Measurements from ENCODE around the gene GAB1. TPM values are rescaled to one million over a fixed set of nuclear protein-coding genes. Genes with fewer than 3 reads are reported as not detected.

Gene GAB1
- total and polyA plus RNA-seq, 2 of the 13 experiments (the other 11 are each of a cell fraction or from before 2014, with no cell fraction given), result 8.7 to 14.7 TPM

DNA sequence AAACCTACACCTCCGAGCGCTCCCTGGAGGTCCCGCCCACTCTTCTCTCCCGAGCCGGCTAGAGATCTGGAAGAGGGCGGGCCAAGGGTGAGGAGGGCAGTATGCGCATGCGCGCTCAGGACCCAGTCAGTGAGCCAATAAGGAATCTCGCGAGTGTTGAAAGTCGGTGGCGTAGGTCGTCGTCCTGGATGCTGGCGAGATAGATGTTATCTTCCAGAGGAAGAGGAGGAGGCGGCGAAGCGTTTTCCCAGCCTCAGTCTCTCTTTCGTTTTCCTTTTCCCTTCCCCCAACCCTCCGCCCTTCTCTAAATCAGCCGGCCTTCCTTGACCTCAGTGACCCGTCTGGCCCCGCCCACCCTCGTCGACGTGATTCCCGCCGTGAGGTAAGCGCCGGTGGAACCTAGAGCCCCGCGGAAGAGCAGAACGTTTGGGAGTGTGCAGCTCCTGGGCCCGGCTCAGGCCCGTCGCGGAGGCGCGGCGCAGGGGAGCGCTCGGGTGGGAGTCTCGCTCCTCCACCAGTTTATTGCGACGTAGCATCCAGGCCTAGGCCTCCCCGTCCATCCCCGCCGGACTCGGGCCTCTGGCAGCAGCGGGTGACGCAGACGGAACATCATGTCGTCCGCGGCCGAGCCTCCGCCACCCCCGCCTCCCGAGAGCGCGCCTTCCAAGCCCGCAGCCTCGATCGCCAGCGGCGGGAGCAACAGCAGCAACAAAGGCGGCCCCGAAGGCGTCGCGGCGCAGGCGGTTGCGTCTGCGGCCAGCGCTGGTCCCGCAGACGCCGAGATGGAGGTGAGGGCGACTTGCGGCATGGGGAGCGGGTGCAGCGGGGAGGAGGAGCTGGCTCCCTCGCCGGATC is 176.9 kb downstream of the GAB1 start, which contains the start of gene SMARCA5 (continued):
- no peak for TF ChIP-seq ZBTB33 (CRISPR knock-in tag; IDR thresholded peaks at IDR 0.05)
- TF ChIP-seq BORCS8-MEF2B (CRISPR knock-in tag; IDR thresholded peaks at IDR 0.05), result peak; percentile 63
- peak; percentile 26; the same call in 1 of the 2 replicates for TF ChIP-seq MXD3 (CRISPR knock-in tag; IDR thresholded peaks at IDR 0.05)
- TF ChIP-seq ZSCAN31 (CRISPR knock-in tag; IDR thresholded peaks at IDR 0.05; ENCODE audit: low read depth), result peak; percentile 84; the same call in 1 of the 2 replicates
- no peak for TF ChIP-seq ZNF678 (CRISPR knock-in tag; IDR thresholded peaks at IDR 0.05)
- TF ChIP-seq SKI (IDR thresholded peaks at IDR 0.05; ENCODE audit: partially characterized antibody), result no peak
- TF ChIP-seq ZNF142 (CRISPR knock-in tag; IDR thresholded peaks at IDR 0.05), result no peak
- no peak; the same call in 1 of the 2 replicates for TF ChIP-seq TOE1 (CRISPR knock-in tag; IDR thresholded peaks at IDR 0.05)
- TF ChIP-seq ZBTB49 (CRISPR knock-in tag; IDR thresholded peaks at IDR 0.05; ENCODE audit: borderline replicate concordance), result no peak
- TF ChIP-seq, protein P1, sequence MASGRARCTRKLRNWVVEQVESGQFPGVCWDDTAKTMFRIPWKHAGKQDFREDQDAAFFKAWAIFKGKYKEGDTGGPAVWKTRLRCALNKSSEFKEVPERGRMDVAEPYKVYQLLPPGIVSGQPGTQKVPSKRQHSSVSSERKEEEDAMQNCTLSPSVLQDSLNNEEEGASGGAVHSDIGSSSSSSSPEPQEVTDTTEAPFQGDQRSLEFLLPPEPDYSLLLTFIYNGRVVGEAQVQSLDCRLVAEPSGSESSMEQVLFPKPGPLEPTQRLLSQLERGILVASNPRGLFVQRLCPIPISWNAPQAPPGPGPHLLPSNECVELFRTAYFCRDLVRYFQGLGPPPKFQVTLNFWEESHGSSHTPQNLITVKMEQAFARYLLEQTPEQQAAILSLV (CRISPR knock-in tag; IDR thresholded peaks at IDR 0.05; ENCODE audit: borderline replicate concordance), result peak; percentile 44; the same call in 1 of the 2 replicates
- TF ChIP-seq HDAC1 (CRISPR knock-in tag; IDR thresholded peaks at IDR 0.05), result peak; percentile 89
- no peak for TF ChIP-seq ZNF773 (CRISPR knock-in tag; IDR thresholded peaks at IDR 0.05; ENCODE audit: borderline replicate concordance)
- TF ChIP-seq, protein P2, sequence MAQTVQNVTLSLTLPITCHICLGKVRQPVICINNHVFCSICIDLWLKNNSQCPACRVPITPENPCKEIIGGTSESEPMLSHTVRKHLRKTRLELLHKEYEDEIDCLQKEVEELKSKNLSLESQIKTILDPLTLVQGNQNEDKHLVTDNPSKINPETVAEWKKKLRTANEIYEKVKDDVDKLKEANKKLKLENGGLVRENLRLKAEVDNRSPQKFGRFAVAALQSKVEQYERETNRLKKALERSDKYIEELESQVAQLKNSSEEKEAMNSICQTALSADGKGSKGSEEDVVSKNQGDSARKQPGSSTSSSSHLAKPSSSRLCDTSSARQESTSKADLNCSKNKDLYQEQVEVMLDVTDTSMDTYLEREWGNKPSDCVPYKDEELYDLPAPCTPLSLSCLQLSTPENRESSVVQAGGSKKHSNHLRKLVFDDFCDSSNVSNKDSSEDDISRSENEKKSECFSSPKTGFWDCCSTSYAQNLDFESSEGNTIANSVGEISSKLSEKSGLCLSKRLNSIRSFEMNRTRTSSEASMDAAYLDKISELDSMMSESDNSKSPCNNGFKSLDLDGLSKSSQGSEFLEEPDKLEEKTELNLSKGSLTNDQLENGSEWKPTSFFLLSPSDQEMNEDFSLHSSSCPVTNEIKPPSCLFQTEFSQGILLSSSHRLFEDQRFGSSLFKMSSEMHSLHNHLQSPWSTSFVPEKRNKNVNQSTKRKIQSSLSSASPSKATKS (CRISPR knock-in tag; IDR thresholded peaks at IDR 0.05), result no peak
